ENCODE data around the gene DRG2.

Gene DRG2

GRCh38 chr17:18144855-18145254 is 57.1 kb downstream of the DRG2 start:
- DNase-seq = no peak

GRCh38 chr17:18145811-18146210 is 58.1 kb downstream of the DRG2 start:
- no peak for DNase-seq

- no peak for DNase-seq
These were observed 58.5 kb downstream of the DRG2 start for GRCh38 chr17:18146259-18146658.

GRCh38 chr17:18146980-18147379 is 59.2 kb downstream of the DRG2 start:
- no peak for DNase-seq

GRCh38 chr17:18148586-18148985 is 60.8 kb downstream of the DRG2 start:
- no peak for DNase-seq

- DNase-seq = no peak
These were observed 63.5 kb downstream of the DRG2 start for GRCh38 chr17:18151290-18151689.

- no peak for DNase-seq
These were observed 67.4 kb downstream of the DRG2 start for GRCh38 chr17:18155179-18155578.

- DNase-seq = no peak
These were observed 68.6 kb downstream of the DRG2 start for GRCh38 chr17:18156171-18156975.

- DNase-seq = no peak
These were observed 69.2 kb downstream of the DRG2 start for GRCh38 chr17:18156976-18157280.
